Breast epithelium (tissue), 3 donors: ENCODE measurements around the gene ISYNA1.

Source experiments
- CTCF ChIP-seq, 3 donors: fragments of 450-650 bp; IDR thresholded peaks; one replicate each; pipeline ENCODE4 v1.5.1; 2016 to 2017; ENCODE audit warnings: antibody characterized with exemption in 3 of 3, mild to moderate bottlenecking in 3 of 3, moderate library complexity in 3 of 3
- POLR2A ChIP-seq: fragments of 450-650 bp; IDR thresholded peaks from one replicate; pipeline ENCODE4 v1.6.1; 2016; ENCODE audit warnings: antibody characterized with exemption, mild to moderate bottlenecking, moderate library complexity

- TF ChIP-seq POLR2A (no peak), CTCF (IDR thresholded peaks at IDR 0.05) (no peak)
Observed at GRCh38 chr19:18424122-18424889, 13.6 kb downstream of the ISYNA1 start.
